Nephron (organoid): ENCODE data around the gene EFNA2.

Experiments used
- H3K27ac Mint-ChIP-seq, 3 experiments: 2 replicates each; pipeline ENCODE4 v1.8.0; 2020; ENCODE audit warnings: mixed read lengths in 3 of 3, mild to moderate bottlenecking in 2 of 3, moderate library complexity in 1 of 3
- H3K27me3 Mint-ChIP-seq: 2 replicates; pipeline ENCODE4 v1.8.0; 2021; ENCODE audit warnings: low read depth, mild to moderate bottlenecking, moderate library complexity, mixed read lengths
- H3K36me3 Mint-ChIP-seq: 2 replicates; pipeline ENCODE4 v1.8.0; 2020; ENCODE audit warnings: low read depth, mixed read lengths
- H3K4me1 Mint-ChIP-seq: 2 replicates; pipeline ENCODE4 v1.8.0; 2020; ENCODE audit warnings: mixed read lengths
- H3K4me3 Mint-ChIP-seq, 3 experiments: 2 replicates each; pipeline ENCODE4 v1.8.0; 2020; ENCODE audit warnings: mild to moderate bottlenecking in 3 of 3, mixed read lengths in 3 of 3, moderate library complexity in 2 of 3
- H3K9me3 Mint-ChIP-seq: 2 replicates; pipeline ENCODE4 v1.8.0; 2020; ENCODE audit warnings: mixed read lengths
- TF ChIP-seq, protein P1 (sequence below), 3 experiments: fragments of 200-600 bp; sonication (generic); IDR thresholded peaks; one replicate each; pipeline ENCODE4 v1.5.0; 2021; ENCODE audit warnings: antibody characterized with exemption in 3 of 3; ENCODE audit not compliant: unreplicated experiment in 3 of 3

EFNA2 gene

DNA sequence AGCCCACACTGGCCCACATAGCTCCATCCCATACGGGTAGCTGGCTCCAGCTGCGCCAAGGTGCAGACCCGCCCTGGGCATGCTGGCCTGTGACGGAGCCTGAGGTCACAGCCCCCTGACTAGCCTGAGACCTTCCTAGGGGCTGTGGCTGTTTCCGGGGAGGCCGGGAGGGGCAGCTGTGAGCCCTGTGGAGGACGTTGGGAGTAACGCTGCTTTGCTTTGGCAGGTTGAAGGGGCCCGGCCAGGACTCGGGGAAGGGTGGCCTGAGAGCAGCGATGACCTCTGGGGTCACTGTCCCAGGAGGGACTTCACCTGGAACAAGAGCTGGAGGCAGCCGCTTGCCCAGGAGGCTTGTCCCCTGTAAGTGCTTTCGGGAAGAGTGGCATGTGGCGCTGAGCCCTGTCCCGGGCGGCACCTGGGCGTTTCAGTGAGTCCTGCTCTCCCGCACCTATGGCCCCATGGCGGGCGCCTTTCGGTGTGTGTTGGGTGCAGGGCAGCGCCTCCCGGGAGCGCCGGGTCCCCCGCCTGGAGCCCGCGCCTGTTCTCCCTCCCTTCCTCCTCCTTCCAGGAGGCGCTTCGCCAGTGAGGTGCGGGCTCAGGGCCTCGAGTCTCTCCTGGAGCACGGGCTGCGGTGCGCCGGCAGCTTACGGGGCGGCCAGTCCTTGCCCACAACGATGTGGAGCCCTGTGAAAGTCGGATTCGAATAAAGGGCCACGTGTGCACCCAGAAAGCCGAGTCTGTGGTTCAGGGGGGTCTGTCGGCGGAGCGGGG, 11.4 kb upstream of the EFNA2 start:
- Mint-ChIP-seq H3K4me1 (peaks cover 43% of the 10 kb centered on the region), H3K27me3 (no peaks in the 10 kb centered on the region), H3K9me3 (no peaks in the 10 kb centered on the region), H3K36me3 (peaks cover 40% of the 10 kb centered on the region), H3K27ac (peak overlapping the region; percentile 88 to 94 (median 89)), H3K4me3 (peak overlapping the region; percentile 72 to 86 (median 74))
- TF ChIP-seq, protein P1, sequence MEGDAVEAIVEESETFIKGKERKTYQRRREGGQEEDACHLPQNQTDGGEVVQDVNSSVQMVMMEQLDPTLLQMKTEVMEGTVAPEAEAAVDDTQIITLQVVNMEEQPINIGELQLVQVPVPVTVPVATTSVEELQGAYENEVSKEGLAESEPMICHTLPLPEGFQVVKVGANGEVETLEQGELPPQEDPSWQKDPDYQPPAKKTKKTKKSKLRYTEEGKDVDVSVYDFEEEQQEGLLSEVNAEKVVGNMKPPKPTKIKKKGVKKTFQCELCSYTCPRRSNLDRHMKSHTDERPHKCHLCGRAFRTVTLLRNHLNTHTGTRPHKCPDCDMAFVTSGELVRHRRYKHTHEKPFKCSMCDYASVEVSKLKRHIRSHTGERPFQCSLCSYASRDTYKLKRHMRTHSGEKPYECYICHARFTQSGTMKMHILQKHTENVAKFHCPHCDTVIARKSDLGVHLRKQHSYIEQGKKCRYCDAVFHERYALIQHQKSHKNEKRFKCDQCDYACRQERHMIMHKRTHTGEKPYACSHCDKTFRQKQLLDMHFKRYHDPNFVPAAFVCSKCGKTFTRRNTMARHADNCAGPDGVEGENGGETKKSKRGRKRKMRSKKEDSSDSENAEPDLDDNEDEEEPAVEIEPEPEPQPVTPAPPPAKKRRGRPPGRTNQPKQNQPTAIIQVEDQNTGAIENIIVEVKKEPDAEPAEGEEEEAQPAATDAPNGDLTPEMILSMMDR (IDR thresholded peaks at IDR 0.05; ENCODE audit: unreplicated experiment in 3 of 3), result no peak

DNA sequence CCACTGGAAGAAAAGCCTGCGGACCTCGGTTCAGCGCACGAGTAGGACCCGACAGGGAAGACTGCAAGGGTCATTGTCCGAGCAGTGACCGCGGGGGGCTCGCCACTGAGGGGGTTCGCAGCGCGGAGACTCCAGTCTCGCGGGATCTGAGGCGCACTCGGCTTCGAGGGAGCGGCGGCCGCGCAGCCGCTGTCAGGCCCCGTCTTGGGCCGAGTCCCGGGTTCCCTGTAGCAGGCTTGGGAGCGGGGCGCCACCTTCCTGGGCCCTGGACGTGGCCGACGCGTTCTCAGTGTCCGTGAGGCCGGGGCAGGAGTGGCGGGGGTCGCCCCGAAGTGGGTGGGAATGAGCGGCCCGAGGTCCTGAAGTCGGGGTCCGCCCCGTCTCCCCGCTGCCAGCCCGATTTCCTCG, 10.8 kb upstream of the EFNA2 start:
- Mint-ChIP-seq H3K27ac (peak overlapping the region in 1 of 3 experiments; percentile 72), H3K27me3 (no peaks in the 10 kb centered on the region), H3K9me3 (no peaks in the 10 kb centered on the region), H3K4me3 (peak overlapping the region; percentile 70 to 80 (median 74)), H3K36me3 (peaks cover 42% of the 10 kb centered on the region), H3K4me1 (peaks cover 46% of the 10 kb centered on the region)
- TF ChIP-seq, protein P1 (IDR thresholded peaks at IDR 0.05; ENCODE audit: unreplicated experiment in 3 of 3), result no peak

DNA sequence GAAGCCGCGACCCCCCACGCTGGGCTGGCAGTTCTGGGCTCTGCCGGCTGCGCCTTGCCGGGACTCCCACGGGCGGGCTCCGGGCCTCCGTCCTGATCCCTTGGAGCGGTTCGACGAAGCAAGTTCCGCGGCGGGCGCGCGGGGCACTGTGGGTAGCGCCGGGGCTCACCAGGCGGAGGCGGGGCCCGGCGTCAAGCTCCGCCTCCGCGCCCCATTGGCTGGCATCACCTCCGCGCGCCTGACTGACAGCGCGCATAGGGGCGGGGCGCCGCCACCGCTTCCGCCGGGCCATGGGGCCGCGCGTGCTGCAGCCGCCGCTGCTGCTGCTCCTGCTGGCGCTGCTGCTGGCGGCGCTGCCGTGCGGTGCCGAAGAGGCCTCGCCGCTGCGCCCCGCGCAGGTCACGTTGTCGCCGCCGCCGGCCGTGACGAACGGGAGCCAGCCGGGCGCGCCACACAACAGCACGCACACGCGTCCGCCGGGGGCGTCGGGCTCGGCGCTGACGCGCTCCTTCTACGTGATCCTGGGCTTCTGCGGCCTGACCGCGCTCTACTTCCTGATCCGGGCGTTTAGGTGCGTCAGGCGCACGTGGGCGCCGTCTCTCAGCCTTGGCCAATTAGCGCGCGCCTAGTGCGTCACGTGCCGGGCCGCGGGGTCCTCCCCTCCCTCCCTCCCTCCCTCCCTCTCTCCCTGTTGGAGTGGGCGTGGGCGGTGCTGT, 10.3 kb upstream of the EFNA2 start, which contains the start of gene FAM174C:
Gene FAM174C (plus strand): TSS at position 271 of the 716 bp plus-strand sequence. CDS start 20 bp downstream, at position 291.
- TF ChIP-seq, protein P1 (IDR thresholded peaks at IDR 0.05; ENCODE audit: unreplicated experiment in 3 of 3), result no peak
- H3K4me1 Mint-ChIP-seq, result peaks cover 43% of the 10 kb centered on the region

DNA sequence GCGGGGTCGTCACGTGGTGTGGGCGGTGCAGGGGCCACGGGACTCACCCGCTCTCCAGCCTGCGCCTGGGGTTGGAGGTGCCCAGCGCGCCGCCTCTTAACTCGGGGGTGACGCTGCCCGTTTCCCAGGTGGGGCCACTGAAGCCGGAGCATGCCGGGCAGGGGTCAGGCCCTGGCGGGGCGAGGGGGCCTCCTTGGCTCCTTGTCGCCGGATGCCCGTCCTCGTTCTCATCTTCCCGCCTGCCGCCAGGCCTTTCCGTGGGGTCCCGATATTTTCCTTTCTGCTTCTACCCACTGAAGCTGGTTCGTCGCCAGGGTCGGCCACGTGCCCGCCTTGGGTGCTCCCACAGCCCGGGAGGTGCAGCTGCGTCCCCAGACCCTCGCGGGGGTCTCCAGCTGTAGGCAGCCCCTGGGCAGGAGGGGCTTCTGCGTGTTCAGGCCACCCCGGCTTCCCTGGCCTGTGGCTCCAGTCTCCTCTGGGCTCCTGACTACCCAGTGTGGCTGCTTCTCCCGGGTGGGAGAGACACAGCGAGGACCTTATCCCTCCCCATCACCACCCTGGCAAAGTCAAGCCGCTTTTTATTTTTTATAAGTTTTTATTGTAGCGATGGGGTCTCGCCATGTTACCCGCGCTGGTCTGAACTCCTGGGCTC, 9.6 kb upstream of the EFNA2 start:
- Mint-ChIP-seq H3K27me3 (peaks cover 4% of the 10 kb centered on the region), H3K4me1 (peaks cover 38% of the 10 kb centered on the region), H3K27ac (peak overlapping the region; percentile 89 to 98 (median 97))

More for the DNA sequence above, 10.3 kb upstream of the EFNA2 start, which contains the start of gene FAM174C:
- H3K36me3 Mint-ChIP-seq, result peaks cover 37% of the 10 kb centered on the region
- H3K27ac Mint-ChIP-seq, result peak within 1 kb of the TSS; percentile 89 to 98 (median 97)
- peak within 1 kb of the TSS; percentile 88 to 92 (median 91) for H3K4me3 Mint-ChIP-seq
- H3K9me3 Mint-ChIP-seq, result no peaks in the 10 kb centered on the region
- peaks cover 2% of the 10 kb centered on the region for H3K27me3 Mint-ChIP-seq

DNA sequence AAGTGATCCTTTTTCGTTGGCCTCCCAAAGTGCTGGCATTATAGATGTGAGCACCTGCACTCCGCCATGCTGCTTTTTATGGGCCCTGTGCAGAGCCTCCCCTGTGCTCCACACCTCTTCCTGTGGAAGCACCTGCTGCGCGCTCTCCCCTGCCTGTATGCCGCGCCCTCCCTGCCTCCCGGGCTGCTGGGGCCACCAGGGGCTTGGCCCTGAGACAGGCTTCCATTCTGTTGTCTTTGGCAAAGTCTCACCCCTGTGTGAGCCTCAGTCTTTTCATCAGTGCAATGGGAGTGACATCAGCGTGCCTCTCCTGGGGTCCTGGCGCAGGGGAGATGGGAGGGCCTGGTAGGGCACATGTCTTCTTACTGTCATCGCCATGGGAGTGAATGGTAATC, 9.0 kb upstream of the EFNA2 start:
- TF ChIP-seq, protein P1 (IDR thresholded peaks at IDR 0.05; ENCODE audit: unreplicated experiment in 3 of 3), result no peak
- Mint-ChIP-seq H3K4me3 (peak overlapping the region; percentile 88 to 92 (median 91)), H3K27me3 (peaks cover 4% of the 10 kb centered on the region), H3K9me3 (no peaks in the 10 kb centered on the region), H3K27ac (peak overlapping the region in 2 of 3 experiments; percentile 16 to 44), H3K4me1 (peaks cover 33% of the 10 kb centered on the region), H3K36me3 (peaks cover 26% of the 10 kb centered on the region)

More for the DNA sequence above, 9.6 kb upstream of the EFNA2 start:
- H3K9me3 Mint-ChIP-seq, result no peaks in the 10 kb centered on the region
- TF ChIP-seq, protein P1 (IDR thresholded peaks at IDR 0.05; ENCODE audit: unreplicated experiment in 3 of 3), result no peak
- peak overlapping the region; percentile 88 to 92 (median 91) for H3K4me3 Mint-ChIP-seq
- H3K36me3 Mint-ChIP-seq, result peaks cover 31% of the 10 kb centered on the region
